Right kidney (tissue), 1 donor: ENCODE data around the gene P3H2.

ENCODE experiments used
- DNase-seq: peaks from one replicate; pipeline ENCODE4 v3.0.0-alpha.2; 2016

P3H2 gene

DNA sequence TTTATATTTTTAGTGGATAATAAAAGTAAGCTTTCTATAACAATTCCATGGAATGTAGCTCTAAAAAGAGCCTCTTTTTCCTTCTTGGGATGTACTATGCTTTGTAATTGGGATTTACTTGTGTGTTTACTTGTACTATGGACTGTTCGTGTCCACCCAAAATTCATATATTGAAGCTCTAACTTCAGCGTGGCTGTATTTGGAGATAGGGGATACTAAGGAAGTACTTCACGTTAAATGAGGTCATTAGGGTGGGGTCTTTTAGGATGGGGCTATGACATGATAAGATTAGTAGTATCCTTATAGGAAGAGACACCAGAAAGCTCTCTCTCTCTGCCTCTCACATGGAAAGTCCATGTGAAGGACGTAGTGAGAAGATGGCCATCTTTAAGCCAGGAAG, 64.9 kb downstream of the P3H2 start:
- DNase-seq: no peak

DNA sequence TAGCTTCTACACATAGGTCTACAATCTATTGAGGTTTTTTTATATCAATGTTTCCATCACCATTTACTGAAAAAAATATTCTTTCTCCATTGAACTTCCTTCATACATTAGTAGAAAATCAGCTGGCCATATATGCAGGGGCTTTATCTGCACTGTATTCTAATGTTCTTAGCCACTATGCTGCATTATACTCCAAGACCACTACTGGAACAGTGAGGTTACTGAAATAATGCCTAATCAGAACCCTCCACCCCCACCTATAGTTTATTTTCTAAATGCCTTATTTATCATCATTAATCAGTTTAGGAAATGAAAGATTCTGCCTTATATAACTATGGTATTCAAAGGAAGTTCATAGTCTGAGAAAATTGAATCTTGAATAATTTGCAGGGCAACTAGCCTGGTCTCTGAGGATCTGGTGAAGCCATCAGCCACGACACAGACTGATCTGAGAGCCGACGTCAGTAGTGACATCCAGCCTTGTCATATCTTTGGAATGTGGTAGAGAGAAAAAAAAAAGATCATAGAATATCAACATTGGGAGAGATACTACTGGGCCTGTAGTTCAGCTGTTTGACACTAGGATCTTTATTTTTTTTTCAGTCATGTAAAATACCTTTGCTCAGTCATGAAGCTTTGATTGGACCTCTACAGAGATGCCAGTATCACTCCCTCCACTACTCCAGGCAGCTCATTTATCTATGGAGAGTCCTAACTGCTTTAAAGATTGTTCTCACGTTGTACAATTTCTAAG, 66.6 kb downstream of the P3H2 start:
- DNase-seq: no peak

DNA sequence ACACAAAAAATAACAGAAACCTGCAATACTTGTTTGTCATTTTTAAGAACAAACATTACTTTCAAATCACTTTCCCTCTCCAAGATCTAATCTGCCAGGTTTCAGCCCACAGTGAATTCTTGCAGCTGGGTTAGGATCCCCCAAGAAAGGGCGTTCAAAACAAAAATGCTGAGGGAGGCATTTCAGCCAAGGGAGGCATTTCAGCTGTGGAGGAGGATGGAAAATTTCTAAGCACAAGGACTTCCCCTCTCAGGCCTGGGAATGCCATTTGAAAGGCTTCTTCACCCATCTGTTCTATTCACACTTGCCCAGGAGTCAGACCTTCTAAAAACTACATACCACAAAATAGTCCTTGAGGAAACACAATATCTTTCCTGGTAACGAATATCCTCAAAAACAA, 69.1 kb downstream of the P3H2 start:
- no peak for DNase-seq

DNA sequence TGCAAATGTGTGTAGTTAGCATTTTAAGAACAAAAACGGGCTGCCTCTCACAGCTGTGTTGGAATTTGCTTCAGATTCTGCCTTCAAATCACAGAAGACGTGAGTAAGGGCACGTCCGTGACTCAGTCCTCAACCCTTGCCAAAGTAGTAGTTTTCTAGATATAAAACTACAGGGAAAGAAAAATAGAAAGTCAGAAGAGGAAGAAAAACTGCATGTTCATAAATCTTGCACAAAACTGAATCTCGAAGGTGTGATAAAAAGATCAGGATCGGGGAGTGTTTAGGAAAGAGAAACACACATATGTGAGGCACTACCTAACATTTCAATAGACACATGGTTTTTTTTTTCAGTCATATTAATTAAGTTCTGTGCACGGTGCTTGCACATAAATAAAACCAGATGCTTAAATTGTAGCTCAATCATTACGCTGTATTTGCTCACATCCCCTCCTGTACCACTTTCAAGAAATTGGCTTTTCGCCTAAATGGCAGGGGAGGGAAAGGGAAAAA, 71.7 kb downstream of the P3H2 start:
- no peak for DNase-seq

DNA sequence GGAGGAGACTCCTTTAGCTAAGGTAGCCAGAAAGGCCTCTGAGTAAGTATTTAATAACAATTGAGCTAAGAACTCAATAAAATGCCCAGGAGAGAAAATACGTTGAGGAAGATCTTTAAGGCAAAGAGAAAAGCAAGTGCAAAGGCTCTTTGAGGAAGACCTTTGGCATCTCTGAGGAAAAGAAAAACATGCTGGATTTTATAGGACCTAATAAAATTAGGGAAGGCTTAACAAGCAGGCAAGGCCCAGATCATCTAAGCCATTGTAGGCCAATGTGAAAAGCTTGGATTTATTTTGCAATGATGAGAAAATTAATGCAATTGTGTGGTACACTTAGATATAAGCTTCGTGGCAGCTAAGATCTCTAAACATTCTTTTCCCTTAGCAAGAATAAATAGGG, 75.7 kb downstream of the P3H2 start:
- no peak for DNase-seq

DNA sequence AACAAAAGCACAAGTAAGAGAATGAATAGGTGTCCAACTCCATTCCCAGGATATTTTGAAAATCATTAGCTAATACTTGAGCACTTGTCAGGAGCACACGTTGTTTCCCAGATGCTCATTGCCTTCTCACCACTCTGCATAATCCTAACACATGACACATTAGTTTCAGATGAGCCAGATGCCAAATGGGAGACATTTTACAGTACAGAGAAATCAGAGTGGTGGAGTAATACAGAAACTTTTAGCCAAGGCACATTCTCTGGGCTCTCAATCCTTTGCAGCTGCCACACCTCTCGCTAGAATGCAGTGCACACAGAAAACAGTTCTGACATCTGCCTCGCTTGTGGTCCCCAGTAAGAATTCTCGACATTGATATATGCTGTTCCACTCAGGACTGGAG, 76.6 kb downstream of the P3H2 start:
- DNase-seq: no peak

DNA sequence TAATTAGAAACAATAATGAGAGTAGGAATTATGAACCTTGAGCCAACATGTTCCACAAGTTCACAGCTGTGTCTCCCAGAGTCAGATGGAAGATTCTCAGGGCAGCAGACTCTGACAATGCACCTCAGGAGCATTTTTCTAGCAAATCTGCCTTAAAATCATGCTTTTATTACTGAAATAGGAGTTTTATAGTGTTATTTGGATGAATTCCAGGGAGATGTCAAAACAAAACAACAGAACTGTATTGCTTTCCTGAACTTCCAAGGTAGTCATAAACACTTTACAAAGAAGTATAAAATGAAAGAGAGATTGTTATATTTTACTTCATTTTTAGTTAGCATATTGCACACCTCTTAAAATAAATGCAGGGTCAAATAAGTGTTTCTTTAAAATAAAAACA, 77.0 kb downstream of the P3H2 start:
- DNase-seq: no peak

DNA sequence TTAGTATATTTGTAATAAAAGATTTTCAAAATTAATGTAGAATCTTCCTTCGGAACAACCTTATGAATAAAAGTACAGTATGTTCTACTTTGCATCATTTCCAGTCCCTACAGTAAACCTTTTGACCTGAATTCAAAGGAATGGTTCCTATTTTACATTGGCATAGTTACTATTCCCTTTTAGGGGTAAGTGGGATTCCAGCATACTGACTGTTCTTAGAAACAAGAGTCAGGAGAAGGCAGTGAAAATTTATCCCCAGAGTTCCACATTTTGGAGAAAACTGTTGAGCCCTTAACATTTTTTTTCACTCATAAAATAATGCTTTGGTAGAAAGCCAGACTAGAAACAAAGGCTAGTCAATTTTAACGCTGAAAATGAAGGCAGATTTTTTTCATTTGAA, 78.1 kb downstream of the P3H2 start:
- no peak for DNase-seq

DNA sequence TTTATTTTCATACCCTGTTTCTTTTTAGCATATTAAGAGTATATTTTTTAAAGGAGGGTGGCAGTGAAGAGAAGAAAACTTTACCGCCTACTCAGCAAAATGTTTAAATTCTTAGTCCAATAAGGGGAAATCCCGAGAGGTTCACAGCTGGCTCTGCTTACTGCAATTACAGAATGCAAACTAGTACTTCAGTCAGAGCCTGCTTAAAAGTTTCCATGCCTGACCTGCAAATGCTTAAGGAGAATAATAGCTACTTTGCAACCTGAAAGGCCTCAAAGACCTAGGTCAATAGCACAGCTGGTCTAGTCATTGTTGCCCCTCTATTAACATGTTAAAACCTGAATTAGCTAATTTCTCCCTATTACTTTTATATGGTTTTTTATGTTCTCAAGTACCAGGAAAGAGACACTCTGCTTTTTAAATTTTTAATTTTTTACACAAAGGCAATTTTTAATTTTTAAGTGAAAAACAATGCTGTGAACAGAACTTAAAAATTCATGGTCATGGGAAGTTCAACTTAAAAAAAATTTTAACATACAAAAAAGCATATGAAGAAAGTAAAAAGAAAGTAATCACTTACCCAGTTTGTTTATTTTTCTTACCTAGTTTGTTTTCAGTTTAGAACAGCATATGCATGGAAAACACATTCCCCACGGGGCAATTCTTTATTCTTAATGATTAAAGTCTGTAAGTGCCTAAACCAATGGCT, 79.2 kb downstream of the P3H2 start:
- DNase-seq: no peak

DNA sequence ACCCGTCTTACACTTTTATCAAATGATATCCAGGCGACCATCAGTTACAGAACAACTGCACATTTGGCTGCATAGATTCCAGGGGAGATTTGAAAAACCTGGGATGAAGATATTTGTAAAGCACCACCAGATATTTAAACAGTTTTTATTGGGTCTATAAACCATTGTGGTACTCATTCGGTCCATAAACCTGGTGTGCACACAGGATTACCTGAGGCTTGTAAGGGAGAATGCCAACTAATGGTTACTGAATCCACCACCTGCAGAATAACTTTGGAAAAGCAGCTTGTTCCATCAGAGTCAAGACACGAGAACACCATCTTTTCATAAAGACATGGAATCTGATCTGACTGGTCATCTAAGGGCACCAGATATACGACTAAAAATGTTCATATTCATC, 80.6 kb downstream of the P3H2 start:
- no peak for DNase-seq

DNA sequence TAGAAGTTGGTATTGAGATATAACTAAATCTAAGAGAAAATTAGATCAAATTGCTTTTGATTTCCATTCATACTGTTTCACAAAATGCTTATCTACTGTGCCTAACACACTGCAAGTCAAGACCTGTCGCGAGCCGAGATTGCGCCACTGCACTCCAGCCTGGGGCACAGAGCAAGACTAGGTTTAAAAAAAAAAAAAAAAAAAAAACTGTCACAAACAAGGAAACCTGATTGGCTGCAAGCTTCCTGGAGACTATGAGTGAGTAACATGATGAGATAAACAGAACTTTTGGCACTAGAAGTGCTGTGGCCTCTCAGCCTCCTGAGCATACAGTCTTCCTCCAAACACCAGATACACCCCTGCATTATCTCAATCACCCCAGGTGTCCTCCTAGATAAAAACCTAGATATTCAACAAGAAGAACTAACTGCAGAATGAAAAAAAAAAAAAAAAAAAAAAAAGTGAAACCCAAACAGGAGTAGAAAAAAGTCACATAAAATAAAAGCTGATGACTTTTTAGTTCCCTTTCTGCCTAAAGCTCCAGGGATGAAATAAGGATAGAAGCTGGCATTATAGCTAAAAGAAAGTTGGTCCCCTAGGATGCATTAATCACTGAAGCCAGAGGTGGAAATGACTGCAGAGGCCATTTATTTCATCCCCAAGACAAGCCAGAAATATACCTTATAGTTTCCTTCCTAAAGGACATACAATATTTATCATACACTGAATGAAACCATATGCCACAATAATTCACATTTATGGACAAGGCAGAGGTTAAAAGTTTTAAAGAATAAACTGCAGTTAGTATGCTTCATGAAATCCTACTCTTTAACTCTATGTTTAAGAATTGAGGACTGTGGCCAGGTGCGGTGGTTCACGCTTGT, 82.4 kb downstream of the P3H2 start:
- no peak for DNase-seq

DNA sequence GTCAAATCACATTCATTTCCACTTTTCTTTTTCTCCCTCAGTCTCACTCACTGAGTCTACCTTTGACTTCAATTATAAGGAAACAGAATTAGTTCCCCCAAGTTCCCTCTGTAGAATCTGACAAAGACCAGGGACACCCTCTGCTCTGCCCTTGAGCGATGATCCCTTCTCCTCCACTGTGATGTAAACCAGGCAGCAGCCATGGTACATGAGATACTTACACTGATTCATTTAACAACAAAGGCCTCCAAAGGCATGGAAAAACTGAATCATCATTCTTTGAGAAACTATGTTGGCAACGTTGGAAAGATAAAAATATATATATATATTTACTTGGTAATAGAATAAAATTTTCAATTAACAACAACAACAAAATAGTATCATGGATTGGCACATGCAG, 84.1 kb downstream of the P3H2 start:
- no peak for DNase-seq

DNA sequence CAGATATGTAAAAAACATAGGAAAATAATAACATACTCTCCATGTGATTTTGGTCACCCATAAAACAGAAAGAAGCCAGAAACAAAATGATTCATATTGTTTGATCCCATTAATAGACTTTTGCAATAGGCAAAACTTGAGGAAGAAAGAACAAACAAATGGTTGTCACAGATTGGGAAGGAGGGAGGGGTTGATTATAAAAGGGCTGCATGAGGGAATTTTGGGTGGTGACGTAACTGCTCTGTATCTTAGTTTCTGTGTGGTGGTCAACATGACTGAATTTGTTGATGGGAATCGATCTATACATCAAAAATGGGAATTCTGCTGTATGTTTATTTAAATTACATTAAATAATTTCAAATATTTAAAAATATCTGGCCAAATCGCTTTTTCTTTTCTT, 86.3 kb downstream of the P3H2 start:
- DNase-seq: no peak

DNA sequence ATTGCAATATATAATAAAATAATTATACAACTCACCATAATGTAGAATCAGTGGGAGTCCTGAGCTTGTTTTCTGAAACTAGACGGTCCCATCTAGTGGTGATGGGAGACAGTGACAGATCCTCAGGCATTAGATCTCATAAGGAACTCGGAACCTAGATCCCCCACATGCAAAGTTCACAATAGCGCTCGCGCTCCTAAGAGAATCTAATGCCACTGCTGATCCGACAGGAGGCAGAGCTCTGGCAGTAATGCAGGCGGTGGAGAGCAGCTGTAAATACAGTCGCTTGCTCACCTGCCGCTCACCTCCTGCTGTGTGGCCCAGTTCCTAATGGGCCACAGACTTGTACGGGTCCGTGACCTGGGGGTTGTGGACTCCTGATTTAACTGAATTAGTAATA, 87.8 kb downstream of the P3H2 start:
- DNase-seq: no peak

DNA sequence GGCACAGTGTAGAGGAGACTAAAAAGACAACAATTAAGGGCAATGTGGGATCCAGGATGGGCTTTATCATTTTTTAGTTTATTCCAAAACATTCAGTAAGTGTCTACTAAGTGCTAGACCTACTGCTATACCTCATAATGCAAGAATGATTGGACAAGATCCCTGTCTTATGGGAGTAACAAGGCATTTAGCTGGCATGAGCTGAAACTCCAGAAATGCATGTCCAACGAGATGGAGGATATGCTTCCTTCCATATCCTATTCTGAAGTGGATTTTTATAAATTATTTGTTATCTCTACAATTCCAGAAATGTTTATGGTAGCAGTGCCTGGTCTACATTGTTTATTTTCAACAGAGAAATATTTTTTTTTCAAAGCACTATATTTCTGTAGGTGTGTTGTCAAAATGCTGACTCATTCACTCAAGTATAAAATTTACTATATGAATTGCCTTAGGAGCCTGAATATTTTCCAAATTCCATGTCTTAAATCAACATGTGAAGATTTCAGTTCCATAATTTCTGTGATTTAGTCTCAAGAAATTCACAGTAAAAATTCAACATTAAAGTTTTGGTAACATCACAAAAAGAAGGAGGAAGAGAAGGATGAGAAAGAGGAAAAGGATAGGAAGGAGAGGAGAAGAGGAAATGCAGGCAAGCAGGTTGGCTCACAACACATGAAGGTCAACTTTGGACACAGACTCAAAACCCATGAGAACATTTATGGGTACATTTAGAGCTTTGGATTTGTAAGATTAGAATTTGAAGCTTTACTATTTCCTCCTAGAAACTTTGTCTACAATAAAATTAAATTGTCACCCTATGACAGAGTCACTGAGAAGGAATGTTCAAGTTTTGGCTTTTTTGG, 88.6 kb downstream of the P3H2 start:
- DNase-seq: no peak

DNA sequence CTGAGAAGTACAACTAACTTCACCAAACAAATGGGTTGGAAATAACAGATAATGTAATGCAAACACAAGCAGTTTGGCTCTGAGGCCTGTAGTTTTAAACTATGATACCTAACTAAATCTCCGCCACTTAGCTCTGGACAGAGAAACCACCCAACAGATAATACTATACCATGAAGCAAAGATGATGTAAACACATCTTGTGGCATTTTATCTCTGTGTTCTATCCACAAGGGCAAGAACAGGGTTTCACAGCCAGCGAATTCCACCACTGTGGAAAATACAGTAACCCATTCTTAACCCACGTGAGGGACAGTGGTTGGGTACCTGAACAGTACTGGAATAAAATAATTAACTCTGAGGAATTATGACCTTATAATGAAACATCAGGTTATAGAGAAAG, 93.6 kb downstream of the P3H2 start:
- no peak for DNase-seq

DNA sequence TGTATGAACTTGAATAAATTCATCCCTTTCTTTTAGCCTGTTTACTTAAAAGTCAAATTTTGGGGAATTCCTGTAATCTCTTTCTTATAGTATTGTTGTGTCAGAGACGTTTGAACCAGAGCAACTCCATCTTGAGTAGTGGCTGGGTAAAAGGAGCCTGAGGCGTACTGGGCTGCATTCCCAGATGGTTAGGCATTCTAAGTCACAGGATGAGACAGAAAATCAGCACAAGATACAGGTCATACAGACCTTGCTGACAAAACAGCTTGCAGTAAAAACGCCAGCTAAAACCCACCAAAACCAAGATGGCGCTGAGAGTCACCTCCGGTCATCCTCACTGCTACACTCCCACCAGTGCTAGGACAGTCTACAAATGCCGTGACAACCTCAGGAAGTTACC, 94.5 kb downstream of the P3H2 start:
- no peak for DNase-seq

DNA sequence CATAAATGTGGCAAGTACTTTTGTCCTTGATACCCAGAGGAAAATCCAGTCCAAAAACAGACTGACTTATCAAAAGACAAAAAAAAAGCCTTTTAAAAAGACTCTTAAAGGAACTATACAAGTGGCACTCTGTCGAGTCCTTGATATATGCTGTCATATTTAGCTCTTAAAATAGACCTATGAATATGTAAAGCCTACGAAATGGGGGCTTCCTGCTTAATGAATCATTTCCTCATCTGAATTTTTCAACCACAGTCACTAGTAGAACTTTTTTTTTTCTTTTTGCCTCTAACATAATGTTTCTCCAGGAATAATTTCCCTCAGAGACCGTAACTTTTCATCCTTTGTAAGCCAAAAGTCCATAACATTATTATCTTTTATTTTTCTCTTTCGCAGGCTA, 95.8 kb downstream of the P3H2 start:
- no peak for DNase-seq

DNA sequence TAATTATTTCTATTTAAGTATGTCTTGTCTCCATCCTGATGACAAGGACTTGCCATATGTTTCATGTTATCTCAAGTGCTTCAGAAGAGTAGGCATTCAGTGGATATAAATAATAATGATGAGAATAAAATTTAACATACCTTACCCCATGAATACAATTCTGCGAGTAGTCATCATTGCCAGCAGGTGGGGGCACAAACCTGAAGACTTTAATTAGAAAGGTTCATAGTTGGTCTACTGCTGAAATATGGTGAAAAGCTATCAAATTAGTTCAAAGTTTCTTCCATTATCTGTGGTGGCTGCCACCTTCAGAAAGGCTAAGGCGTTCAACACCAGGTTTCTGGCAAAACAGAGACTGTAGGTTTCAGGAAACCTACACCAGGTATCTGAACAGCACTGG, 100.9 kb downstream of the P3H2 start:
- DNase-seq: no peak

DNA sequence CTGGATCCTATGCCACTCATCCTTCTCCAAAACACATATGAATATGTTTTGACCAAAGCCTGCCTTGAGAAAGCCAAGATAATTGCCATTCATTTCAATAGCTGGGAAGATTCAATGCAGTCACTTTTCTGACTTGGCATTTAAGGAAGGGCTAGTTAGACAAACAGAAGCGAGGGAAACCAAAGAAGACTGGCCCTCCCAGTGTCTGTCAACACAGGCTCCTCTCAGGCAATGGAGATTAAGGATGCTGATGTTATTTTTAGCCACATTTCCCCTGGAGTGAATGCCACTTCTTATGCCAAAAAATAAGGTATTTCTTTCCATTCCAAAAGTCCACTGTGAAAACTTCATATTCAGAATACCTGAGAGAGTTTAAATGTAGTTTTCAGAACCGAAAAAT, 101.7 kb downstream of the P3H2 start:
- no peak for DNase-seq

DNA sequence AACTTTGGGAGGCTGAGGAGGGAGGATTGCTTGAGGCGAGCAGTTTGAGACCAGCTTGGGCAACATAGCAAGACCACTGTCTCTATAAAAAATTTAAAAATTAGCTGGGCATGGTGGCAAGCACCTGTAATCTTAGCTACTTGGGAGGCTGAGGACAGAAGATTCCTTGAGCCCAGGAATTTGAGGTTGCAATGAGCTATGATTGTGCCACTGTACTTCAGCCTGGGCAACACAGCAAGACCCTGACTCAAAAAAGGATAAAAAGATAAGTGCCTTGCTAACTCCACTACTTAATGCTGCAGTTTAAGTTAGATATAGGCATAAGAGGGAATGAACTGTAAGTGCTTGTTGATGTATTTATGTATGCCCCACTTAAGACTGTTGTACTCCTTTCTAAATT, 102.2 kb downstream of the P3H2 start:
- DNase-seq: no peak
